Measurements from ENCODE around the gene ELL. TPM values are rescaled to one million over a fixed set of nuclear protein-coding genes. Genes with fewer than 3 reads are reported as not detected.

ELL gene
- total RNA-seq: 6.8 TPM
- polyA plus RNA-seq: 14.3 TPM
- long read RNA-seq, donor 1: 0 reads
- long read RNA-seq, donor 2, full-length matches to known transcripts: 5 of 4,548 reads
- long read RNA-seq, donor 2, partial matches to known transcripts: 4,016 of 4,548 reads
- long read RNA-seq, donor 2, other reads (novel, unspliced or antisense): 527 of 4,548 reads
- long read RNA-seq, donor 3, full-length matches to known transcripts: 2 of 2 reads
- long read RNA-seq, donor 3, partial matches to known transcripts: 0 of 2 reads
- long read RNA-seq, donor 3, other reads (novel, unspliced or antisense): 0 of 2 reads
- long read RNA-seq, donor 4, partial matches to known transcripts: 0 of 1 reads
- long read RNA-seq, donor 4, other reads (novel, unspliced or antisense): 0 of 1 reads
- long read RNA-seq, donor 5, full-length matches to known transcripts: 1 of 4,082 reads
- long read RNA-seq, donor 5, partial matches to known transcripts: 2,971 of 4,082 reads
- long read RNA-seq, donor 5, other reads (novel, unspliced or antisense): 1,110 of 4,082 reads
- long read RNA-seq, donor 6, full-length matches to known transcripts: 2 of 1,715 reads
- long read RNA-seq, donor 6, partial matches to known transcripts: 574 of 1,715 reads
- long read RNA-seq, donor 6, other reads (novel, unspliced or antisense): 1,139 of 1,715 reads
- long read RNA-seq, donor 7, full-length matches to known transcripts: 2 of 4,215 reads
- long read RNA-seq, donor 7, partial matches to known transcripts: 3,859 of 4,215 reads
- long read RNA-seq, donor 7, other reads (novel, unspliced or antisense): 354 of 4,215 reads
- long read RNA-seq, donor 8, partial matches to known transcripts: 0 of 1 reads
- long read RNA-seq, donor 8, other reads (novel, unspliced or antisense): 0 of 1 reads
- long read RNA-seq, donor 9, partial matches to known transcripts: 0 of 3 reads
- long read RNA-seq, donor 9, other reads (novel, unspliced or antisense): 0 of 3 reads
- long read RNA-seq, donor 10, partial matches to known transcripts: 7 of 7 reads
- long read RNA-seq, donor 10, other reads (novel, unspliced or antisense): 0 of 7 reads

DNA sequence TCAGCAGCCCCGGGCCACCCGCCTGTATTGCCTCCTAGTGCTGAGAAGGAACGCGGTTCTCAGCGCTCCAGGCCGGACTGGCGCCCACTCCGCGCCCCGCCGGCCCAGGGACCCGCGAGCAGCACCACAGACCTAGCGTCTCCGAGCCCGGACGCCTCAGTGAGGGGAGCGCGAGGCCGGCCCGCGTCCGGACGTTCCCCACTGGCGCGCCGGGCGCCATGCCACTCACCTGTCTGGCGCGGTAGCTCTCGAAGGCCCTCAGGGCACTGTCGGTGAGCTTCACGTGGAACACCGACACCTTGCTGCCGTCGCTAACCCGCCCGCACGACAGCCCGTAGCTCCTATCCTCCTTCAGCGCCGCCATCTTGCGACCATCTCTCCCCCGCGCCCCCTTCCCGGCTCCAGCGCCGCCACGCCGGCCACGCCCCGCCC, at the start of gene ELL:
TSS of gene ELL (minus strand) at position 379 of the 432 bp plus-strand sequence. CDS start at position 364, 15 bp downstream.
- Histone ChIP-seq H3K27ac (ENCODE audit: low read depth in 1 of 2, low read length in 1 of 2) (peak within 1 kb of the TSS; percentile 87 to 92), H3K4me1 (ENCODE audit: control insufficient read depth in 2 of 2, insufficient read depth in 2 of 2, low read length in 2 of 2) (peaks cover 3 to 19% of the 10 kb centered on the region in 2 donors), H3K9me3 (ENCODE audit: control insufficient read depth in 2 of 2, insufficient read depth in 1 of 2, low read length in 1 of 2) (no peaks in the 10 kb centered on the region), H3K27me3 (ENCODE audit: control insufficient read depth in 2 of 2, insufficient read depth in 1 of 2, low read length in 1 of 2) (no peaks in the 10 kb centered on the region), H3K4me3 (ENCODE audit: low read length in 2 of 2) (peak within 1 kb of the TSS; percentile 74 to 87), H3K36me3 (ENCODE audit: control insufficient read depth in 2 of 2, insufficient read depth in 2 of 2, low read length in 1 of 2) (no peaks in the 10 kb centered on the region)
- DNase-seq (ENCODE audit: low read depth in 6 of 9, low spot score in 9 of 9): no peak
- under 1% methylated on average over 52 of the region's 52 CpGs for WGBS

DNA sequence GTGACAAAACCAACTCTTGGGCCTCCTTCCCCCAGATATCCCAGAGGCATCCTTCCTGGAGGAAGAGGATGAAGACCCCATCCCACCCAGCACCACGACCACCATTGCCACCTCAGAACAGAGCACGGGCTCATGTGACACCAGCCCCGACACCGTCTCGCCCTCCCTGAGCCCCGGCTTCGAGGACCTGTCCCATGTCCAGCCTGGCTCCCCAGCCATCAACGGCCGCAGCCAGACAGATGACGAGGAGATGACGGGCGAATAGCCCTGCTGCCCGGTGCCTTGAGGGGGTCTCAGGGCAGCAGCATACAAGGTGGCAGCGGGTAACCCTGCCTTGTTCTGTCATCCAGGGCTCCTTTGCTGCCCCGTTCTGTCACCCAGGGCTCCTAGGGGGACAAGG, 46.5 kb upstream of the ELL start:
- Histone ChIP-seq H3K4me1 (ENCODE audit: control insufficient read depth in 2 of 2, insufficient read depth in 2 of 2, low read length in 2 of 2) (peaks cover 12 to 15% of the 10 kb centered on the region in 2 donors), H3K36me3 (ENCODE audit: control insufficient read depth in 2 of 2, insufficient read depth in 2 of 2, low read length in 1 of 2) (peaks cover 52 to 62% of the 10 kb centered on the region in 2 donors), H3K9me3 (ENCODE audit: control insufficient read depth in 2 of 2, insufficient read depth in 1 of 2, low read length in 1 of 2) (no peaks in the 10 kb centered on the region), H3K4me3 (ENCODE audit: low read length in 2 of 2) (no peak overlapping the region), H3K27ac (ENCODE audit: low read depth in 1 of 2, low read length in 1 of 2) (no peak overlapping the region), H3K27me3 (ENCODE audit: control insufficient read depth in 2 of 2, insufficient read depth in 1 of 2, low read length in 1 of 2) (no peaks in the 10 kb centered on the region)
- WGBS: 98% methylated on average over 15 of the region's 15 CpGs
- DNase-seq (ENCODE audit: low read depth in 6 of 9, low spot score in 9 of 9): no peak

- WGBS: 98% methylated on average over 8 of the region's 8 CpGs
- Histone ChIP-seq H3K36me3 (ENCODE audit: control insufficient read depth in 2 of 2, insufficient read depth in 2 of 2, low read length in 1 of 2) (peaks cover 60 to 66% of the 10 kb centered on the region in 2 donors), H3K9me3 (ENCODE audit: control insufficient read depth in 2 of 2, insufficient read depth in 1 of 2, low read length in 1 of 2) (no peaks in the 10 kb centered on the region), H3K4me3 (ENCODE audit: low read length in 2 of 2) (no peak overlapping the region), H3K27ac (ENCODE audit: low read depth in 1 of 2, low read length in 1 of 2) (no peak overlapping the region), H3K27me3 (ENCODE audit: control insufficient read depth in 2 of 2, insufficient read depth in 1 of 2, low read length in 1 of 2) (no peaks in the 10 kb centered on the region), H3K4me1 (ENCODE audit: control insufficient read depth in 2 of 2, insufficient read depth in 2 of 2, low read length in 2 of 2) (peaks cover 0 to 4% of the 10 kb centered on the region in 2 donors)
- no peak for DNase-seq (ENCODE audit: low read depth in 6 of 9, low spot score in 9 of 9)
Observed at GRCh38 chr19:18566953-18567352, 45.1 kb upstream of the ELL start.

GRCh38 chr19:18562086-18562485, 40.2 kb upstream of the ELL start:
- 97% methylated on average over 14 of the region's 14 CpGs for WGBS
- H3K27me3 ChIP-seq (ENCODE audit: control insufficient read depth in 2 of 2, insufficient read depth in 1 of 2, low read length in 1 of 2): no peaks in the 10 kb centered on the region
- no peak for DNase-seq (ENCODE audit: low read depth in 6 of 9, low spot score in 9 of 9)
- peaks cover 0 to 4% of the 10 kb centered on the region in 2 donors for H3K9me3 ChIP-seq (ENCODE audit: control insufficient read depth in 2 of 2, insufficient read depth in 1 of 2, low read length in 1 of 2)
- no peak overlapping the region for H3K27ac ChIP-seq (ENCODE audit: low read depth in 1 of 2, low read length in 1 of 2)
- H3K4me3 ChIP-seq (ENCODE audit: low read length in 2 of 2): no peak overlapping the region
- H3K4me1 ChIP-seq (ENCODE audit: control insufficient read depth in 2 of 2, insufficient read depth in 2 of 2, low read length in 2 of 2): peaks cover 7 to 15% of the 10 kb centered on the region in 2 donors
- peaks cover 40 to 49% of the 10 kb centered on the region in 2 donors for H3K36me3 ChIP-seq (ENCODE audit: control insufficient read depth in 2 of 2, insufficient read depth in 2 of 2, low read length in 1 of 2)

- DNase-seq (ENCODE audit: low read depth in 6 of 9, low spot score in 9 of 9): no peak
- Histone ChIP-seq H3K27me3 (ENCODE audit: control insufficient read depth in 2 of 2, insufficient read depth in 1 of 2, low read length in 1 of 2) (no peaks in the 10 kb centered on the region), H3K36me3 (ENCODE audit: control insufficient read depth in 2 of 2, insufficient read depth in 2 of 2, low read length in 1 of 2) (peaks cover 24 to 25% of the 10 kb centered on the region in 2 donors), H3K4me3 (ENCODE audit: low read length in 2 of 2) (no peak overlapping the region), H3K4me1 (ENCODE audit: control insufficient read depth in 2 of 2, insufficient read depth in 2 of 2, low read length in 2 of 2) (peaks cover 7 to 15% of the 10 kb centered on the region in 2 donors), H3K27ac (ENCODE audit: low read depth in 1 of 2, low read length in 1 of 2) (no peak overlapping the region), H3K9me3 (ENCODE audit: control insufficient read depth in 2 of 2, insufficient read depth in 1 of 2, low read length in 1 of 2) (peaks cover 0 to 4% of the 10 kb centered on the region in 2 donors)
- WGBS: 85% methylated on average over 5 of the region's 5 CpGs
Observed at GRCh38 chr19:18559685-18560084, 37.8 kb upstream of the ELL start.

DNA sequence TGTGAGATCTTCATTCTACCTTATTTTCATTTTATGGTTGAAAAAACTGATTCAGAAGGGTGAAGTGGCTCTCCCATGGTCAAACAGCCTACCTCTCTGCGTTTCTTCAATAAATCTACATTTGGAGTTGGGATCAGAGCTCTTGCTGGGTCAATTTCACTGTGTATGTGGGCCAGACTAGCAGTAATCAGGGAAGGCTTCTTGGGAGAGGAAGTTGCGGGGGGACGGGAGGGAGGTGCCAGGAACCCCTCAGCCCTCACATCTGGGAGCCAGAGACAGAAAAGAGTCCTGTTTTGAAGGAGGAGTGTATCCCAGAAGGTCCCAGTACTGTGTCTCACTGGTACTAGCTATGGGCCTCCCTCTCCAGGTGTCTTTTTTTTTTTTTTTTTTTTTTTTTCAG, 36.7 kb upstream of the ELL start:
- Histone ChIP-seq H3K27ac (ENCODE audit: low read depth in 1 of 2, low read length in 1 of 2) (peak overlapping the region; percentile 83 to 97), H3K4me3 (ENCODE audit: low read length in 2 of 2) (peak overlapping the region; percentile 95 to 97), H3K9me3 (ENCODE audit: control insufficient read depth in 2 of 2, insufficient read depth in 1 of 2, low read length in 1 of 2) (peaks cover 0 to 4% of the 10 kb centered on the region in 2 donors), H3K36me3 (ENCODE audit: control insufficient read depth in 2 of 2, insufficient read depth in 2 of 2, low read length in 1 of 2) (peaks cover 15 to 16% of the 10 kb centered on the region in 2 donors), H3K27me3 (ENCODE audit: control insufficient read depth in 2 of 2, insufficient read depth in 1 of 2, low read length in 1 of 2) (no peaks in the 10 kb centered on the region), H3K4me1 (ENCODE audit: control insufficient read depth in 2 of 2, insufficient read depth in 2 of 2, low read length in 2 of 2) (peaks cover 7 to 15% of the 10 kb centered on the region in 2 donors)
- 82% methylated on average over 3 of the region's 3 CpGs for WGBS
- DNase-seq (ENCODE audit: low read depth in 6 of 9, low spot score in 9 of 9): no peak

DNA sequence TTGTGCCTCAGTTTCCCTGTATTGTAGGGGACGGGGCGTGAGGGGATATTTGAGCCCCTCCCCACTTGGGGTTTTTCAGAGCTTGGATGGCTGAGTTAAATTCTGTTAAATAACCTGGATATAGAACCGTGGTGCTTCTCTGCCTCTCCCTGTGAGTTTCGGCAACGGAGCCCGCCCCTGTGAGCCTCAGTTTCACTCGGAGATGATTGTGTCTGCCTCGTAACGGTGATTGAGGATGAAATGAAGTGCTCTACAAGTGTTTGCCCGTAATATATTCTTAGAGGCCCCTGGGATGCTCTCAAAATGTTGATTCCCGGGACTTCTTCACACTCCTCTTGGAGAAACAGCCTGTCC, 36.3 kb upstream of the ELL start:
- 17% methylated on average over 11 of the region's 11 CpGs for WGBS
- peak in 1 of 9 donors; percentile 31 for DNase-seq (ENCODE audit: low read depth in 6 of 9, low spot score in 9 of 9)

DNA sequence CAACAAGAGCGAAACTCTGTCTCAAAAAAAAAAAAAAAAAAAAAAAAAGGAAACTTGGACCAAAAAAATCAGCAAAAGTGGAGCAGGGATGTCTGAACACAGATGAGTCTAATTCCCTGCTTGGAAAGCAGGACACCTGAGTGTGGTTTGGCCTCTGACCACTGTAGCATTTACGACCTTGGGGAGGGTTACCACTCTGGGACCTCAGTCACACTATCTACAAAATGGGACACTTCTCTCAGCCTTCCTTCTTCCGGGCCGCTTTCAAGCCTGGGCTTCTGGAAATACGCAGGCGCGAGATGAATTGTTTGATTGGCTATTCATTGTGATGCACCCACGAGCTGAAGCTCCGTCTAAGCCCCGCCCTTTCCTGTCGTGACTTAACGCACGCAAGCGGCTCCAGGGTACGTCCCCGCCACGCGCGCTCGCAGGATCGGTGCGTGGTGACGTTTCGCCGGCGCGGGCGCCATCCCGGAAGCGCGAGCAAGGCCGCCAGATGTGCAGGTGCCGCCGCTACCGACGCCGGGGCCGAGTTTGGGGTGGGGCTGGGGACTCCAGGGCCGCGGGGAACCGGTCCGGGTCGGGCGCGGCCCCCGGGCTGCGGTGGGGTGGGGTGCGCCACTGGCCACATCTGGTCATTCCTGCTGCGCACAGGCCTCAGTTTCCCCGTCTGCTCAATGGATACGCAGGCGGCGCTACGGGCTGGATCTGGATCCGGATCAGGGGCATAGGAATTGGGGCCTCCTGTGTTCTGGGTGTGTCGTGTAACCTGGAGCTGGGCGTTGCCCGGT, 35.7 kb upstream of the ELL start, which contains the start of gene KXD1:
TSS of gene KXD1 (plus strand) at position 460 of the 791 bp plus-strand sequence. CDS start 4,187 bp downstream, outside the sequence.
- Histone ChIP-seq H3K27me3 (ENCODE audit: control insufficient read depth in 2 of 2, insufficient read depth in 1 of 2, low read length in 1 of 2) (no peaks in the 10 kb centered on the region), H3K27ac (ENCODE audit: low read depth in 1 of 2, low read length in 1 of 2) (peak within 1 kb of the TSS; percentile 88 to 97), H3K36me3 (ENCODE audit: control insufficient read depth in 2 of 2, insufficient read depth in 2 of 2, low read length in 1 of 2) (peaks cover 6 to 9% of the 10 kb centered on the region in 2 donors), H3K9me3 (ENCODE audit: control insufficient read depth in 2 of 2, insufficient read depth in 1 of 2, low read length in 1 of 2) (peaks cover 0 to 4% of the 10 kb centered on the region in 2 donors), H3K4me3 (ENCODE audit: low read length in 2 of 2) (peak within 1 kb of the TSS; percentile 95 to 97), H3K4me1 (ENCODE audit: control insufficient read depth in 2 of 2, insufficient read depth in 2 of 2, low read length in 2 of 2) (peaks cover 7 to 15% of the 10 kb centered on the region in 2 donors)
- DNase-seq (ENCODE audit: low read depth in 6 of 9, low spot score in 9 of 9): peak; percentile 97 to 100 (median 98)
- WGBS: 2% methylated on average over 58 of the region's 58 CpGs

More for the DNA sequence above, 36.3 kb upstream of the ELL start:
- H3K36me3 ChIP-seq (ENCODE audit: control insufficient read depth in 2 of 2, insufficient read depth in 2 of 2, low read length in 1 of 2): peaks cover 12 to 14% of the 10 kb centered on the region in 2 donors
- H3K27ac ChIP-seq (ENCODE audit: low read depth in 1 of 2, low read length in 1 of 2): peak overlapping the region; percentile 83 to 97
- H3K9me3 ChIP-seq (ENCODE audit: control insufficient read depth in 2 of 2, insufficient read depth in 1 of 2, low read length in 1 of 2): peaks cover 0 to 4% of the 10 kb centered on the region in 2 donors
- H3K4me1 ChIP-seq (ENCODE audit: control insufficient read depth in 2 of 2, insufficient read depth in 2 of 2, low read length in 2 of 2): peaks cover 7 to 15% of the 10 kb centered on the region in 2 donors
- no peaks in the 10 kb centered on the region for H3K27me3 ChIP-seq (ENCODE audit: control insufficient read depth in 2 of 2, insufficient read depth in 1 of 2, low read length in 1 of 2)
- H3K4me3 ChIP-seq (ENCODE audit: low read length in 2 of 2): peak overlapping the region; percentile 95 to 97
